GM19238 (cell line): Measurements from ENCODE around the gene CHD8.

Experiments
- DNase-seq: peaks from one replicate; pipeline ENCODE4 v3.0.0; 2011; ENCODE audit warnings: low spot score; ENCODE audit not compliant: insufficient read length

The CHD8 gene

DNA sequence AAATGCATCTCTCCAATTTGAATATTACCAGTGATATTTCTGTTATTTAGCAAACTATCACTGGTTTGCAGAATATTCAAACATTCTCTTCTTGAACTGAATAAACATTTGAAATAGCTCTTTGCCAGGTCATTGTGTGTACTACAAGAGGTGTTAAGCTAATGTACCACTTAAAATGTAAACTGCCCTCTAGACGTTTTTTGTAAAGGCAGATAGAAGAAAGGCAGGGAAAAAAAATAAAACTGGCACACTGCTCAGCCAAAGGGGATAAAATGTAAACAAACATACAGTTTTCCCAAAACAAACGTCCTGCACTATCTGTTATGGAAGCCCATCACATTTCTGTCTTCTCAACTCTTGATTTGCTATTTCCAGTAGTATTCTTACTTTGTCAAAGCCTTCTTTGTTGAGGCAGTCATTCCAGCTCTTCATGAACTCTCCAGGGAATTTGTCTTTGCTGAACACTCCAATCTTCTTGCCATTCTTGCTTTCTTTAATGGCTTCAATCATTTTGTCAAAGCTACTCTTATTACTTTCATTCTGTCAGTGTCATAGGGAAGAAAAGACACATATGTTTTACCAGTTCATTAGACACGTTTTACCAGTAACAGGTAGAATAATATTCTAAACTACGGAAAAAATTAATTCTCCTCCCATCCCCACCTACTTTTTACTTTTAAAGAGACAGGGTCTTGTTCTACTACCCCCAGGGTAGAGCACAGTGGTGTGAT, 85.8 kb downstream of the CHD8 start:
- no peak for DNase-seq

DNA sequence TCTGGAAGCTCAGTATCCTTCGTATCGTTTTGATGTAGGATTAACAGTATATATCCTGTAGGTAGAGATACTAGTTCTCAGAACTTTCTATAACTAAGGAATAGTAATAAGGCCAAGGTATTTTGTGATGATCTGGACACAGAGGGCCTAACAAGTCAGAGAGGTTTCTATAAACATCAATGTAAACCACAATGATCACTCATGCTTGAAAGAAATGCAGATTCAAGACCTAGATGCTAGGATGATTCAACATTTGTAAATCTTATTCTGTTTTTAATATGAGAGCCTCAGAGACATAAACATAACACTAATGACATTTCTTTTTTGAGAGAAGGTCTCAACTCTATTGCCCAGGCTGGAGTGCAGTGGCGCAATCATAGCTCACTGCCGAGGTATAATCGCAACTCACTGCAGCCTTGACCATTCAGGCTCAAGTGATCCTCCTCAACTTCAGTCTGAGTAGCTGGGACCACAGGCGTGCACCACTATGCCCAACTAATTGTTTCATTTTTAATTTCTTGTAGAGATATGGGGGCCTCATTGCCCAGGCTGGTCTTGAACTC, 88.3 kb downstream of the CHD8 start:
- no peak for DNase-seq

DNA sequence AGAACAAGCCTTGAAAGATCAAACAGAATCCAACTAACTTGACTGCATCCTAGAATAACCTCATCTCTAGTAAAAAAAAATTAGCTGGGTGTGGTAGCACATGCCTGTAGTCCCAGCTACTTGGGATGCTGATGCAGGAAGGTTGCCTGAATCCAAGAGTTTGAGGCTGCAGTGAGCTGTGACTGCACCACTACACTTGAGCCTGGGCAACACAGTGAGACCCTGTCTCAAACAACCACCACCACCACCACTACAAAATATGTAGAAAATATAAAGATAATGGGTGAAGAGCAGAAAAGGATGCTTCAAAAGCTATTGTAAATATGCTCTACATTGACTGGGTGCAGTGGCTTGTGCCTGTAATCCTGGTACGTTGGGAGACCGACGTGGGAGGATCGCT, 99.4 kb downstream of the CHD8 start:
- DNase-seq: no peak

DNA sequence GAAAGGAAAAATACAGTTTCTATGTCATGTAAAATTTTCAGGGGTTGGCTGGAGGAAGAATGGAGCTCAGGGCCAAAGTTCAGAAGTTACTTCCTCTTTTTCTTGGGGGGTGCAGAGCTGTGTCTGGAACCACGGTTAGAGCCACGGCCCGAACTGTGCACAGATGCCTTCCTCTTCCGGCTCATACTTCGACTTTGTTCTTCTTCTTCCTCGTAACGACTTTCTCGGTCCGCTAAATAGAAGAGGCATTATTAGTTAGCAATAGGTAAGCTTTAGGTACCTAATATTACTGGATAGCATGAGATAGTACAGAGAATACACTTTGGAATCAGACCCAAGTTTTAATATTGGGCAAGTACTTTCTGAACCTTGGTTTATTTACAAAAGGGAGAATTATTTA, 103.3 kb downstream of the CHD8 start:
- peak; percentile 26 for DNase-seq

DNA sequence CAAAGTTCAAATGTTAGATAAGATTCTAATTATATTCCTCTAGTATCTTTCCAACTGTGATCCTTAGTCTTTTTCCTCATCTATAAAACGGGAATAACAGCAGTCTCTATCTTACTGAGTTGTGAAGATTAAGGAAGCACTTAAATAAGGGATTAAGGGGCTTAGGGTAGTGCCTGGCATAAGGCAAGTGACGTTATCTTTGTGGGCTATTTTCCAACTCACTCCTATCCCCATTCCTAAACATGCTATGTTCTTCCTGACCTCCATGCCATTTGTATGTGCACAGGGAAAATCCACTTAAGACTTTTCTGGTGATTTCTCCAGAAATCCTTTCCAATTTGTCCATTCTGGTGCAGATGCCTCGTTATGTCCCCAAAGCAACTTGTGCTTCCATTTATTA, 105.4 kb downstream of the CHD8 start:
- DNase-seq: no peak

DNA sequence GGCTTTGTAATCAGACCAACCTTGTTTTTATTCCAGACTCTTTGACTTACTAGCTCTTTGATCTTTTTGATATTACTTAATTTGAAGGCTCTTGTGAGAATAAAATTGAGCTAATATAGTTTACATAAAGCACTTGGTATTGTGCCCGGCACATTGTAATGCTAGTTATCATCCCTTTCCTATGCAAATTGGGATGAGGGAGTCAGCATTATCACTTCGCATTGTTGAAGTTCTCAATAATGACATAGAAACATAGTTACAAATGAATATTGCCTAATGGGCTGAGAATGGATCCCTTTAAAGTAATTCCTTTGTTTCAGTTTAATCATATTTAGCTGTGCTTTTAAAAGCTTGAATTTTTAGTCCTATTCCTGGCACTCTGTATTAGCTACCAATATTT, 108.7 kb downstream of the CHD8 start:
- DNase-seq: no peak

DNA sequence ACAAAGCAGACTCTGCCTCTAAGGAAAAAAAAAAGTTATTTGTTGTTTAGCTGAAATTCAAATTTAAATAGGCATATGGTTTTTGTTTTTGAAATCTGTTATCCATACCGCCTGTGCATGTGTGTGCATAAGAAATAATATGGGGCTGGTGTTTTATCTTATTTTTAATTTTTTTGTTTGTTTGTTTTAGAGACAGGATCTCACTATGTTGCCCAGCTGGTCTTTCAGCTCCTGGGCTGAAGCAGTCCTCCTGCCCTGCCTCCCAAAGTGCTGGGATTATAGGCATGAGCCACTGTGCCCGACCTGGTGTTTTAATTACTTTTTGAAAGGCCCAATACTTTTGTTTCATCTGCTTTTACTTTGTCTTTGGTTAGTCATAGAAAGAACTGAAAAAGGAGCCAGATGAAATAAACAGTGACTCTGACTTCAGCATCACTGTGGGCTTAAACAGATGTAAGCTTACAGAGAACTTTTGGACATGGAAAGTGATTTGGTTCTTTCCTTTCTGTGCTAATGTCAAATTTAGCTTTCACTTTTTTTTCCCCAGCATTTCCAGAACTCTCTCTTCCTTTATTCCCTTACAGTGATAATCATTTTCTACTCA, 109.3 kb downstream of the CHD8 start:
- no peak for DNase-seq

DNA sequence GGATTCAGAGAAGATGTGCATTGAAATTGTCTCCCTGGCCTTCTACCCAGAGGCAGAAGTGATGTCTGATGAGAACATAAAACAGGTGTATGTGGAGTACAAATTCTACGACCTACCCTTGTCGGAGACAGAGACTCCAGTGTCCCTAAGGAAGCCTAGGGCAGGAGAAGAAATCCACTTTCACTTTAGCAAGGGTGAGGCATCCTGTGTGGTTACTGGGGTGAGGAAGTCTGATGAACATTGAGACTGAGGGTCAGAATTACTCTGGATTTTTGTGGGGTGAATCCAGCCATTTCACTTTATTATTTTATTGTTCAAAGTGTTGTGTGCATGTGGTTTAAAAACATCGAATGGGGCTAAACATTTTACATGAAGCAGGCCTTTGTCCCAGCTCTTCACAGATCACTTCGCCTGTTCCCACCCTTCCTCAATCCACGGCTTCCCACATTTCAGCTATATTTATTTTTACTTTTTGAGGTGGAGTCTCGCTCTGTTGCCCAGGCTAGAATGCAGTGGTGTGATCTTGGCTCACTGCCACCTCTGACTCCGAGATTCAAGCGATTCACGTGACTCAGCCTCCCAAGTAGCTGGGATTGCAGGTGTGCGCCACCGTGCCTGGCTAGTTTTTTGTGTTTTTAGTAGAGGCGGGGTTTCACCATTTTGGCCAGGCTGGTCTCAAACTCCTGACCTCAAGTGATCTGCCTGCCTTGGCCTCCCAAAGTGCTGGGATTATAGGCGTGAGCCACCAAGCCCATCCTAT, 112.7 kb downstream of the CHD8 start:
- no peak for DNase-seq
